NT2/D1 (cell line): Measurements from ENCODE around the gene PKNOX2.

Experiments
- DNase-seq: peaks from one replicate; pipeline ENCODE4 v3.0.0-alpha.2; 2011; ENCODE audit warnings: low read depth, low spot score
- H3K27me3 ChIP-seq: 2 replicates; pipeline ENCODE4 v1.6.0; 2011; ENCODE audit warnings: mild to moderate bottlenecking; ENCODE audit not compliant: insufficient read length, insufficient read depth
- H3K36me3 ChIP-seq: 2 replicates; pipeline ENCODE4 v1.6.1; 2011; ENCODE audit warnings: mild to moderate bottlenecking, low read length, mixed read lengths; ENCODE audit not compliant: insufficient read depth, insufficient read length
- H3K4me1 ChIP-seq: 2 replicates; pipeline ENCODE4 v1.5.1; 2011; ENCODE audit not compliant: insufficient read depth, insufficient read length
- H3K4me3 ChIP-seq: 2 replicates; pipeline ENCODE4 v1.5.1; 2011; ENCODE audit warnings: low read depth; ENCODE audit not compliant: insufficient read length
- H3K9ac ChIP-seq: 2 replicates; pipeline ENCODE4 v1.6.0; 2011; ENCODE audit warnings: low read depth; ENCODE audit not compliant: insufficient read length
- H3K9me3 ChIP-seq: 2 replicates; pipeline ENCODE4 v1.5.1; 2011; ENCODE audit warnings: mild to moderate bottlenecking, low read length; ENCODE audit not compliant: insufficient read depth
- SUZ12 ChIP-seq: IDR thresholded peaks from 2 replicates; pipeline ENCODE4 v1.6.1; 2011; ENCODE audit not compliant: insufficient read length, insufficient read depth; ENCODE audit errors: extremely low read depth
- YY1 ChIP-seq: IDR thresholded peaks from 2 replicates; pipeline ENCODE4 v1.6.1; 2011; ENCODE audit not compliant: insufficient read length, insufficient read depth
- ZNF274 ChIP-seq: IDR thresholded peaks from 2 replicates; pipeline ENCODE4 v1.6.1; 2011; ENCODE audit warnings: mild to moderate bottlenecking, low read depth, low read length

Gene PKNOX2

GRCh38 chr11:125476721-125477120 is 312.2 kb downstream of the PKNOX2 start:
- Histone ChIP-seq H3K4me3 (no peak overlapping the region), H3K36me3 (no peaks in the 10 kb centered on the region), H3K4me1 (no peaks in the 10 kb centered on the region), H3K9ac (no peak overlapping the region), H3K27me3 (no peaks in the 10 kb centered on the region), H3K9me3 (no peaks in the 10 kb centered on the region)
- no peak for DNase-seq
- no peak for TF ChIP-seq YY1
- TF ChIP-seq ZNF274, result no peak
- no peak for TF ChIP-seq SUZ12

DNA sequence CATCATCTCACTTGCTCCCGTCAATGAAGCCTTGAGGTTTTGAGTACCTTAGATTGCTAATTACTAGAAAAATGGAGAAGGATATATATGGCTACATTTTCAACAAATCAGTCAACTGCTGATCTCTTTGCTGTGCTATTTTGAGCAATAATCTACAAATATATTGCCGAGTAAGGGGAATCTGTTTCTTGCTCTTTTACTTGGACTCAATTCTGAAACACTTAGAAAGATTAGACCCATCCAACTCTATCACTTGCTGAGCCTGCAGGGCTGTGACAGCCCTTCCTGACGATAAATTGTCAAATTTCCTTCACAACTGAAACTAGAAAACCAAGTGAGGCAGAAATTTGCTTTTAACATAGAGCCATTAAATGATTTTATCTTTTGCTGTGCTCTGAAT is 314.6 kb downstream of the PKNOX2 start:
- Histone ChIP-seq H3K27me3 (no peaks in the 10 kb centered on the region), H3K9me3 (no peaks in the 10 kb centered on the region), H3K9ac (no peak overlapping the region), H3K4me1 (no peaks in the 10 kb centered on the region), H3K4me3 (no peak overlapping the region), H3K36me3 (no peaks in the 10 kb centered on the region)
- DNase-seq, result no peak
- no peak for TF ChIP-seq ZNF274
- no peak for TF ChIP-seq SUZ12
- TF ChIP-seq YY1, result no peak

- Histone ChIP-seq H3K9ac (no peak overlapping the region), H3K4me1 (no peaks in the 10 kb centered on the region), H3K4me3 (no peak overlapping the region), H3K36me3 (no peaks in the 10 kb centered on the region), H3K27me3 (no peaks in the 10 kb centered on the region), H3K9me3 (no peaks in the 10 kb centered on the region)
- TF ChIP-seq SUZ12 (no peak), ZNF274 (no peak), YY1 (no peak)
- DNase-seq, result no peak
These were observed 317.0 kb downstream of the PKNOX2 start for GRCh38 chr11:125481531-125481930.
